Measurements from ENCODE around the gene BNIP5. TPM values are rescaled to one million over a fixed set of nuclear protein-coding genes. Genes with fewer than 3 reads are reported as not detected.

BNIP5 gene
- polyA plus RNA-seq, 3 donors: not detected

GRCh38 chr6:36371211-36371610, 34.5 kb upstream of the BNIP5 start:
- intact Hi-C loops (cut with micrococcal nuclease): no loop called here
- Histone ChIP-seq H3K36me3 (replicated peaks in 1 of 2; ENCODE audit: control insufficient read depth in 1 of 2, insufficient read depth in 2 of 2, low read length in 2 of 2) (no peaks in the 10 kb centered on the region), H3K9ac (ENCODE audit: insufficient read depth, low read length, poor library complexity, severe bottlenecking) (no peak overlapping the region), H4K20me1 (ENCODE audit: insufficient read depth, low read length) (no peaks in the 10 kb centered on the region), H2AFZ (ENCODE audit: insufficient read depth, low read depth, low read length, poor library complexity, severe bottlenecking) (no peak overlapping the region), H3K4me2 (replicated peaks; ENCODE audit: extremely low read depth, low read length, poor library complexity, severe bottlenecking) (no peak overlapping the region), H3K79me2 (ENCODE audit: insufficient read depth, low read length) (no peaks in the 10 kb centered on the region), H3K27ac (ENCODE audit: low read depth in 1 of 2, low read length in 2 of 2) (no peak overlapping the region), H3K4me3 (replicated peaks in 1 of 3; ENCODE audit: low read depth in 2 of 3, low read length in 3 of 3) (no peak overlapping the region), H3K27me3 (ENCODE audit: control insufficient read depth in 2 of 2, insufficient read depth in 2 of 2, low read length in 2 of 2) (no peaks in the 10 kb centered on the region), H3K9me3 (replicated peaks in 1 of 2; ENCODE audit: control insufficient read depth in 1 of 2, insufficient read depth in 1 of 2, low read length in 2 of 2) (no peaks in the 10 kb centered on the region), H3K4me1 (ENCODE audit: control insufficient read depth in 1 of 2, insufficient read depth in 2 of 2, low read length in 2 of 2) (peaks cover 39 to 40% of the 10 kb centered on the region in 2 donors)
- DNase-seq: no peak
- Mint-ChIP-seq H3K27ac (no peak overlapping the region), H3K36me3 (peaks cover 6 to 27% of the 10 kb centered on the region in 2 donors), H3K27me3 (ENCODE audit: low read depth in 3 of 3) (peaks cover 3 to 6% (median 3%) of the 10 kb centered on the region in 3 donors), H3K9me3 (no peaks in the 10 kb centered on the region), H3K4me1 (peaks cover 44% of the 10 kb centered on the region), H3K4me3 (no peak overlapping the region)
- TF ChIP-seq CTCF (IDR thresholded peaks at IDR 0.05): no peak
- WGBS (ENCODE audit: insufficient coverage): 99% methylated on average over 9 of the region's 9 CpGs

GRCh38 chr6:36370638-36371037, 34.0 kb upstream of the BNIP5 start:
- Mint-ChIP-seq H3K36me3 (peaks cover 6 to 26% of the 10 kb centered on the region in 2 donors), H3K4me3 (no peak overlapping the region), H3K9me3 (no peaks in the 10 kb centered on the region), H3K27me3 (ENCODE audit: low read depth in 3 of 3) (peaks cover 3 to 6% (median 3%) of the 10 kb centered on the region in 3 donors), H3K27ac (no peak overlapping the region), H3K4me1 (peaks cover 44% of the 10 kb centered on the region)
- no peak overlapping the region for H3K4me2 ChIP-seq (replicated peaks; ENCODE audit: extremely low read depth, low read length, poor library complexity, severe bottlenecking)
- H3K4me1 ChIP-seq (ENCODE audit: control insufficient read depth in 1 of 2, insufficient read depth in 2 of 2, low read length in 2 of 2): peaks cover 39 to 40% of the 10 kb centered on the region in 2 donors
- intact Hi-C loops (cut with micrococcal nuclease): no loop called here
- H4K20me1 ChIP-seq (ENCODE audit: insufficient read depth, low read length): no peaks in the 10 kb centered on the region
- H3K9ac ChIP-seq (ENCODE audit: insufficient read depth, low read length, poor library complexity, severe bottlenecking): no peak overlapping the region
- H3K4me3 ChIP-seq (replicated peaks in 1 of 3; ENCODE audit: low read depth in 2 of 3, low read length in 3 of 3): no peak overlapping the region
- TF ChIP-seq CTCF (IDR thresholded peaks at IDR 0.05): no peak
- H3K9me3 ChIP-seq (replicated peaks in 1 of 2; ENCODE audit: control insufficient read depth in 1 of 2, insufficient read depth in 1 of 2, low read length in 2 of 2): no peaks in the 10 kb centered on the region
- 100% methylated on average over 1 of the region's 2 CpGs for WGBS (ENCODE audit: insufficient coverage)
- H3K79me2 ChIP-seq (ENCODE audit: insufficient read depth, low read length): no peaks in the 10 kb centered on the region
- no peak for DNase-seq
- H3K36me3 ChIP-seq (replicated peaks in 1 of 2; ENCODE audit: control insufficient read depth in 1 of 2, insufficient read depth in 2 of 2, low read length in 2 of 2): no peaks in the 10 kb centered on the region
- no peaks in the 10 kb centered on the region for H3K27me3 ChIP-seq (ENCODE audit: control insufficient read depth in 2 of 2, insufficient read depth in 2 of 2, low read length in 2 of 2)
- no peak overlapping the region for H3K27ac ChIP-seq (ENCODE audit: low read depth in 1 of 2, low read length in 2 of 2)
- H2AFZ ChIP-seq (ENCODE audit: insufficient read depth, low read depth, low read length, poor library complexity, severe bottlenecking): no peak overlapping the region

All from CD14-positive monocyte (primary cell).